SH-SY5Y (cell line): ENCODE data around the gene SIL1.

ENCODE experiments used
- GATA2 ChIP-seq: IDR thresholded peaks from 2 replicates; pipeline ENCODE4 v1.6.1; 2011; ENCODE audit warnings: mild to moderate bottlenecking, low read depth, low read length
- GATA3 ChIP-seq: IDR thresholded peaks from 2 replicates; pipeline ENCODE4 v1.6.1; 2011; ENCODE audit warnings: low read depth, mild to moderate bottlenecking, low read length, moderate library complexity

GRCh38 chr5:139118804-139119203 lies 79.4 kb downstream of the SIL1 start:
- no peak for TF ChIP-seq GATA2
- TF ChIP-seq GATA3, result no peak
